H1 (cell line): Measurements from ENCODE around the gene CS. TPM values are rescaled to one million over a fixed set of nuclear protein-coding genes. Genes with fewer than 3 reads are reported as not detected.

Experiments
- CTCF ChIA-PET: fragments of 300-600 bp; sonication (Branson Sonifier 250); formaldehyde crosslinking; loops from one replicate; lab custom pipeline; 2021; ENCODE audit not compliant: partially characterized antibody; lab: Charles Lee
- POLR2A ChIA-PET: fragments of 300-600 bp; sonication (Branson Sonifier 250); formaldehyde crosslinking; loops from one replicate; lab custom pipeline; 2021; ENCODE audit warnings: inconsistent platforms; ENCODE audit not compliant: partially characterized antibody; lab: Charles Lee
- DNase-seq, 2 experiments: peaks; one replicate each; pipeline versions ENCODE4 v3.0.0 to v3.0.0-alpha.2; 2010 to 2022; ENCODE audit warnings: low spot score in 2 of 2, low read depth in 1 of 2, mixed read lengths in 1 of 2
- FAIRE-seq: peaks from 2 replicates; lab custom pipeline; 2011; peaks lifted over from hg19 to GRCh38; lab: Jason Lieb, UNC
- H2AFZ ChIP-seq: 2 replicates; pipeline ENCODE4 v1.8.1; 2012; ENCODE audit warnings: low read length, inconsistent platforms
- H2AK5ac ChIP-seq: 2 replicates; pipeline ENCODE4 v1.6.1; 2013; ENCODE audit warnings: low read depth, low read length
- H2BK120ac ChIP-seq: replicated peaks from 2 replicates; pipeline ENCODE3; 2013; ENCODE audit warnings: low read depth, low read length, inconsistent platforms
- H2BK12ac ChIP-seq: 2 replicates; pipeline ENCODE4 v1.6.1; 2013; ENCODE audit warnings: low read depth, low read length
- H2BK15ac ChIP-seq: 2 replicates; pipeline ENCODE4 v1.6.1; 2013; ENCODE audit warnings: low read length
- H2BK20ac ChIP-seq: 2 replicates; pipeline ENCODE4 v1.6.1; 2013; ENCODE audit warnings: low read length
- H2BK5ac ChIP-seq: 2 replicates; pipeline ENCODE4 v1.6.1; 2013; ENCODE audit warnings: low read depth, low read length
- H3K14ac ChIP-seq: 2 replicates; pipeline ENCODE4 v1.6.1; 2013; ENCODE audit warnings: inconsistent platforms; ENCODE audit not compliant: insufficient read length
- H3K18ac ChIP-seq: 2 replicates; pipeline ENCODE4 v1.6.1; 2013; ENCODE audit warnings: low read length; ENCODE audit errors: extremely low read depth
- H3K23ac ChIP-seq: 2 replicates; pipeline ENCODE4 v1.6.1; 2013; ENCODE audit warnings: inconsistent platforms; ENCODE audit not compliant: insufficient read length
- H3K23me2 ChIP-seq: 2 replicates; pipeline ENCODE4 v1.6.1; 2013; ENCODE audit warnings: low read depth, low read length
- H3K27ac ChIP-seq: 2 replicates; pipeline ENCODE4 v1.6.1; 2011; ENCODE audit warnings: low read depth, low read length, inconsistent platforms
- H3K27me3 ChIP-seq, 4 experiments: replicated peaks in 1 of 4; 1 replicate in 1 of 4; 2 replicates in 3 of 4; pipeline versions ENCODE4 v1.6.1 to v1.8.1; 2011 to 2013; ENCODE audit warnings: low read length in 3 of 4, mild to moderate bottlenecking in 3 of 4, inconsistent platforms in 2 of 4, mixed read lengths in 2 of 4, moderate library complexity in 1 of 4; ENCODE audit not compliant: control insufficient read depth in 3 of 4, insufficient read depth in 3 of 4; ENCODE audit errors: extremely low read depth in 1 of 4
- H3K36me3 ChIP-seq, 4 experiments: 2 replicates each; pipeline versions ENCODE4 v1.6.1 to v1.8.1; 2011 to 2013; ENCODE audit warnings: mild to moderate bottlenecking in 4 of 4, low read length in 3 of 4, moderate library complexity in 2 of 4, control low read depth in 1 of 4, inconsistent platforms in 1 of 4; ENCODE audit not compliant: insufficient read depth in 4 of 4, control insufficient read depth in 2 of 4
- H3K4ac ChIP-seq: replicated peaks from 2 replicates; pipeline ENCODE3; 2013; ENCODE audit warnings: low read length, low read depth, mixed read lengths, inconsistent platforms; ENCODE audit not compliant: insufficient read length
- H3K4me1 ChIP-seq, 4 experiments: replicated peaks in 1 of 4; 1 replicate in 1 of 4; 2 replicates in 3 of 4; pipeline versions ENCODE4 v1.6.1 to v1.8.1; 2011 to 2013; ENCODE audit warnings: low read length in 3 of 4, inconsistent platforms in 2 of 4, mixed read lengths in 1 of 4; ENCODE audit not compliant: insufficient read depth in 4 of 4, control insufficient read depth in 3 of 4
- H3K4me2 ChIP-seq, 2 experiments: 2 replicates each; pipeline versions ENCODE4 v1.6.1 to v1.8.1; 2011 to 2013; ENCODE audit warnings: low read depth in 2 of 2, low read length in 2 of 2, control low read depth in 1 of 2, inconsistent platforms in 1 of 2, mild to moderate bottlenecking in 1 of 2; ENCODE audit not compliant: insufficient read depth in 1 of 2
- H3K4me3 ChIP-seq, 4 experiments: fragments of 200-600, 300-600 bp in 1 of 4; sonication (generic), shearing (Covaris generic), sonication (Bioruptor Twin) in 1 of 4; 2 replicates each; pipeline versions ENCODE4 v1.5.1 to v1.8.1; 2011 to 2016; ENCODE audit warnings: low read length in 4 of 4, low read depth in 3 of 4, control low read depth in 2 of 4, inconsistent platforms in 2 of 4, mild to moderate bottlenecking in 2 of 4, mixed read lengths in 1 of 4, moderate library complexity in 1 of 4; ENCODE audit not compliant: insufficient read depth in 2 of 4; ENCODE audit errors: extremely low read depth in 1 of 4
- H3K56ac ChIP-seq: replicated peaks from 2 replicates; pipeline ENCODE3; 2013; ENCODE audit warnings: low read depth, mild to moderate bottlenecking, mixed read lengths, low read length, inconsistent platforms; ENCODE audit not compliant: insufficient read length
- H3K79me1 ChIP-seq: 2 replicates; pipeline ENCODE4 v1.6.1; 2013; ENCODE audit warnings: low read depth, low read length, control low read depth
- H3K79me2 ChIP-seq, 2 experiments: 2 replicates each; pipeline versions ENCODE4 v1.6.1 to v1.8.1; 2012 to 2013; ENCODE audit warnings: low read length in 2 of 2, mild to moderate bottlenecking in 2 of 2, inconsistent platforms in 1 of 2; ENCODE audit not compliant: insufficient read depth in 2 of 2, control insufficient read depth in 1 of 2
- H3K9ac ChIP-seq, 4 experiments: replicated peaks in 1 of 4; 1 replicate in 1 of 4; 2 replicates in 3 of 4; pipeline versions ENCODE4 v1.6.1 to v1.8.1; 2011 to 2013; ENCODE audit warnings: low read depth in 3 of 4, low read length in 3 of 4, control low read depth in 2 of 4, mild to moderate bottlenecking in 2 of 4, moderate library complexity in 2 of 4, inconsistent platforms in 1 of 4; ENCODE audit errors: extremely low read depth in 1 of 4
- H3K9me3 ChIP-seq, 2 experiments: 2 replicates each; pipeline versions ENCODE4 v1.6.1 to v1.8.1; 2012 to 2013; ENCODE audit warnings: mild to moderate bottlenecking in 2 of 2, moderate library complexity in 2 of 2, control low read depth in 1 of 2, inconsistent platforms in 1 of 2, low read depth in 1 of 2, low read length in 1 of 2, mixed read lengths in 1 of 2; ENCODE audit not compliant: insufficient read depth in 2 of 2
- H4K20me1 ChIP-seq, 2 experiments: replicated peaks in 1 of 2; 2 replicates each; pipeline versions ENCODE3 to v1.8.1; 2011 to 2013; ENCODE audit warnings: inconsistent platforms in 2 of 2, low read length in 2 of 2, mild to moderate bottlenecking in 1 of 2; ENCODE audit not compliant: insufficient read depth in 2 of 2, control insufficient read depth in 1 of 2
- H4K5ac ChIP-seq: 2 replicates; pipeline ENCODE4 v1.6.1; 2013; ENCODE audit warnings: low read length, low read depth, mixed read lengths, inconsistent platforms; ENCODE audit not compliant: insufficient read length
- H4K8ac ChIP-seq: 2 replicates; pipeline ENCODE4 v1.8.0; 2013; ENCODE audit warnings: mild to moderate bottlenecking, moderate library complexity, low read length, inconsistent platforms; ENCODE audit not compliant: insufficient read depth; ENCODE audit errors: extremely low read depth
- H4K91ac ChIP-seq: replicated peaks from 2 replicates; pipeline ENCODE3; 2013; ENCODE audit warnings: low read length, mixed read lengths, inconsistent platforms; ENCODE audit not compliant: insufficient read length
- BCL11A ChIP-seq, 2 experiments: IDR thresholded peaks; one replicate each; pipeline ENCODE4 v1.6.1; 2011; ENCODE audit warnings: low read depth in 2 of 2, low read length in 2 of 2, mild to moderate bottlenecking in 2 of 2
- CEBPB ChIP-seq: IDR thresholded peaks from 2 replicates; pipeline ENCODE4 v1.6.1; 2012; ENCODE audit warnings: low read depth, low read length
- CTBP2 ChIP-seq: IDR thresholded peaks from 2 replicates; pipeline ENCODE4 v1.7.0; 2011; ENCODE audit warnings: borderline replicate concordance, mild to moderate bottlenecking, moderate library complexity, mixed read lengths, low read length; ENCODE audit not compliant: insufficient read depth, insufficient read length
- FOSL1 ChIP-seq: IDR thresholded peaks from 2 replicates; pipeline ENCODE4 v1.6.1; 2011; ENCODE audit warnings: mild to moderate bottlenecking, low read depth, low read length, moderate library complexity; ENCODE audit not compliant: insufficient read depth
- JUND ChIP-seq: IDR thresholded peaks from 2 replicates; pipeline ENCODE4 v1.6.1; 2011; ENCODE audit warnings: mild to moderate bottlenecking, improper control_type of control experiment, low read length
- POLR2A ChIP-seq, 2 experiments: IDR thresholded peaks; 1 replicate in 1 of 2; 2 replicates in 1 of 2; pipeline ENCODE4 v1.6.1; 2011; ENCODE audit warnings: low read depth in 2 of 2, low read length in 2 of 2, mild to moderate bottlenecking in 2 of 2; ENCODE audit errors: control extremely low read depth in 1 of 2
- SAP30 ChIP-seq: fragments of 300-600 bp; sonication (generic); IDR thresholded peaks from 2 replicates; pipeline ENCODE4 v1.7.1; 2012; ENCODE audit warnings: low read length, moderate library complexity, mild to moderate bottlenecking, inconsistent platforms; ENCODE audit not compliant: insufficient read depth, insufficient replicate concordance
- SP4 ChIP-seq: IDR thresholded peaks from 2 replicates; pipeline ENCODE4 v1.6.1; 2012; ENCODE audit warnings: low read length, inconsistent platforms
- TCF12 ChIP-seq: IDR thresholded peaks from 2 replicates; pipeline ENCODE4 v1.6.1; 2011; ENCODE audit warnings: low read depth, mild to moderate bottlenecking, low read length
- YY1 ChIP-seq: IDR thresholded peaks from 2 replicates; pipeline ENCODE4 v1.6.1; 2011; ENCODE audit warnings: low read depth, mild to moderate bottlenecking, low read length
- ZNF274 ChIP-seq: IDR thresholded peaks from 2 replicates; pipeline ENCODE4 v1.7.0; 2012; ENCODE audit warnings: low read length, borderline replicate concordance; ENCODE audit errors: extremely low read depth
- WGBS, 2 experiments: shearing (Covaris generic) in 1 of 2; methylation state at CpG; one replicate each; pipeline versions ENCODE4 v1.1.6 to v1.1.7; 2013 to 2015; ENCODE audit warnings: low lambda C conversion rate in 2 of 2, mixed read lengths in 2 of 2, inconsistent platforms in 1 of 2, low coverage in 1 of 2, missing lambda C conversion rate in 1 of 2; ENCODE audit not compliant: insufficient replicate concordance in 2 of 2, insufficient coverage in 1 of 2, insufficient read length in 1 of 2; ENCODE audit errors: extremely low coverage in 1 of 2, missing lambda C conversion rate in 1 of 2; 5-methylcytosine and 5-hydroxymethylcytosine counted together
- polyA plus RNA-seq, 7 experiments: library from polyadenylated mRNA; depleted of rRNA in 3 of 7; stranded (reverse) in 5 of 7; unstranded in 2 of 7; fragments of >200 nt in 5 of 7; fragments of 200-250 nt in 2 of 7; gene quantifications; 1 replicate in 5 of 7; 2 replicates in 1 of 7; 4 replicates in 1 of 7; pipeline versions ENCODE4 v1.2.1 to v1.2.3, GENCODE V29; 2011 to 2013; ENCODE audit warnings: missing spikeins in 2 of 7, mixed read lengths in 2 of 7
- total RNA-seq: library from RNA; stranded (reverse); fragmentation: NEBNext Ultra II Directional; extraction: Animal tissue kit (Norgen Biotek cat#: 25700); gene quantifications from 2 replicates; pipeline ENCODE4 v1.2.1, GENCODE V29; 2021
- TF ChIP-seq, protein P1 (sequence below): IDR thresholded peaks from 2 replicates; pipeline ENCODE4 v1.6.1; 2011; ENCODE audit warnings: low read length, improper control_type of control experiment

CS gene
- total and polyA plus RNA-seq, 2 of the 8 experiments (the other 6 are each of a cell fraction or from before 2014, with no cell fraction given): 96.6 to 238 TPM

DNA sequence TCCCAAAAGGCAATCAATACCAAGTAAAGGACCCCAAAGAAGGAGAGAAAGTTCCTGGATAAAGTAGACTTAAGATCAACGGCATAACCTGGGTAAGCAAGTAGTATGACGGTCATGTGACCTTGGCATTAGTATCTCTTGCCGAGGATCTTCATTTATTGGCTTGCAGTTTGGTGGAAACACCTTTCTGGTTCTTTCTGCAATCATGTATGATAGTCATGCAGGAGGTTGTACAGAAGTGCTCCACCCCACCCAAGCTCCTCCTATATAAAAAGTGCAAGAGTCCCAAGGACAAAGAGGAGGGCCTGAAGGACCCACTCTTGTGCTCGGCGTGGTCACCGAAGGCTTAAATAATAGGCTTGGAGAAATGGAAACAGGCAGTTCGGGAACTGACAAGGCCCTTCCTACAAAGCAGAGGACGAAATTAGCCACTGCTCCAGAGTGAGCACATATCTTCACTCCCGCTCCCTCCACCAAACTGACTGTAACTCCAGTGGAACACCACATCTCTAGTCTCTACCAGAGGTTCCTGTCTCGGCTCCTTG lies 750 bp downstream of the CS start:
- peaks cover 0 to 2% of the 10 kb centered on the region in 2 experiments for H4K20me1 ChIP-seq
- peak overlapping the region; percentile 82 to 90 for H3K4me2 ChIP-seq
- no peaks in the 10 kb centered on the region for H3K79me1 ChIP-seq
- no peaks in the 10 kb centered on the region for H3K9me3 ChIP-seq
- CTCF ChIA-PET: interaction anchor here (0.9 to 1.1 kb wide), 2 partner anchors 23 to 46 kb away, joined by 3 to 4 read pairs; no protein-coding TSS in a partner anchor
- H3K27ac ChIP-seq: peak overlapping the region; percentile 45; the same call in 1 of the 2 replicates
- peaks cover 0 to 5% (median 3%) of the 10 kb centered on the region in 4 experiments; a peak in 3 of 8 replicates for H3K36me3 ChIP-seq
- H3K9ac ChIP-seq: peak overlapping the region; percentile 65 to 75 (median 68)
- peak overlapping the region; percentile 46; the same call in 1 of the 2 replicates for H4K8ac ChIP-seq
- peaks cover 0 to 9% (median 2%) of the 10 kb centered on the region in 4 experiments; a peak in 4 of 7 replicates for H3K4me1 ChIP-seq
- H2BK5ac ChIP-seq: 0 out of 2 replicates have a peak overlapping the region, but pooled peaks have one; percentile 69
- DNase-seq (peak in 1 of 2 experiments; percentile 46), FAIRE-seq (no peak)
- H2BK12ac ChIP-seq: no peak overlapping the region
- POLR2A ChIA-PET: interaction anchor here (1.0 to 2.1 kb wide), 10 partner anchors 19 to 182 kb away, joined by 3 to 14 read pairs (median 4); partner anchors contain the start of genes ANKRD52, COQ10A, IL23A and PAN2
- no peak overlapping the region for H2AK5ac ChIP-seq
- H3K4ac ChIP-seq: no peak overlapping the region
- H2BK20ac ChIP-seq: no peak overlapping the region
- peaks cover 3% of the 10 kb centered on the region; the same call in 1 of the 2 replicates for H3K23me2 ChIP-seq
- H3K4me3 ChIP-seq: peak overlapping the region; percentile 95 to 99 (median 96)
- H3K56ac ChIP-seq: peak overlapping the region; percentile 24
- no peak overlapping the region for H2BK120ac ChIP-seq
- H2AFZ ChIP-seq: no peak overlapping the region
- H3K23ac ChIP-seq: no peak overlapping the region
- peaks cover 12 to 38% of the 10 kb centered on the region in 2 experiments for H3K79me2 ChIP-seq
- no peak overlapping the region for H4K5ac ChIP-seq
- H4K91ac ChIP-seq: no peak overlapping the region
- H3K27me3 ChIP-seq: no peaks in the 10 kb centered on the region
- no peak overlapping the region for H3K14ac ChIP-seq
- WGBS, 2 experiments: 26% methylated on average over 10 of the region's 10 CpGs; no CpG with 5 or more reads in 1 of the 2 experiments
- H2BK15ac ChIP-seq: no peak overlapping the region
- H3K18ac ChIP-seq: 0 out of 2 replicates have a peak overlapping the region, but pooled peaks have one; percentile 9
- peak; percentile 42 for TF ChIP-seq SAP30
- TF ChIP-seq CTBP2: no peak
- no peak for TF ChIP-seq BCL11A (IDR thresholded peaks at IDR 0.05; ENCODE audit: low read depth in 2 of 2, low read length in 2 of 2)
- no peak for TF ChIP-seq JUND
- TF ChIP-seq YY1: no peak
- TF ChIP-seq FOSL1: no peak
- TF ChIP-seq SP4: no peak
- TF ChIP-seq TCF12: no peak
- no peak for TF ChIP-seq CEBPB
- TF ChIP-seq ZNF274: no peak
- peak in 1 of 2 experiments; percentile 40; a peak in 1 of 3 replicates for TF ChIP-seq POLR2A (IDR thresholded peaks at IDR 0.05; ENCODE audit: control extremely low read depth in 1 of 2, low read depth in 2 of 2, low read length in 2 of 2)
- TF ChIP-seq, protein P1, sequence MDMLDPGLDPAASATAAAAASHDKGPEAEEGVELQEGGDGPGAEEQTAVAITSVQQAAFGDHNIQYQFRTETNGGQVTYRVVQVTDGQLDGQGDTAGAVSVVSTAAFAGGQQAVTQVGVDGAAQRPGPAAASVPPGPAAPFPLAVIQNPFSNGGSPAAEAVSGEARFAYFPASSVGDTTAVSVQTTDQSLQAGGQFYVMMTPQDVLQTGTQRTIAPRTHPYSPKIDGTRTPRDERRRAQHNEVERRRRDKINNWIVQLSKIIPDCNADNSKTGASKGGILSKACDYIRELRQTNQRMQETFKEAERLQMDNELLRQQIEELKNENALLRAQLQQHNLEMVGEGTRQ: peak; percentile 54; the same call in 1 of the 2 replicates
